ENCODE results near the gene ZFYVE19. TPM values are rescaled to one million over a fixed set of nuclear protein-coding genes. Genes with fewer than 3 reads are reported as not detected.

Gene ZFYVE19
- total RNA-seq, 4 donors from 2014 or later = 5.6 to 37.5 (median 15.2) TPM

DNA sequence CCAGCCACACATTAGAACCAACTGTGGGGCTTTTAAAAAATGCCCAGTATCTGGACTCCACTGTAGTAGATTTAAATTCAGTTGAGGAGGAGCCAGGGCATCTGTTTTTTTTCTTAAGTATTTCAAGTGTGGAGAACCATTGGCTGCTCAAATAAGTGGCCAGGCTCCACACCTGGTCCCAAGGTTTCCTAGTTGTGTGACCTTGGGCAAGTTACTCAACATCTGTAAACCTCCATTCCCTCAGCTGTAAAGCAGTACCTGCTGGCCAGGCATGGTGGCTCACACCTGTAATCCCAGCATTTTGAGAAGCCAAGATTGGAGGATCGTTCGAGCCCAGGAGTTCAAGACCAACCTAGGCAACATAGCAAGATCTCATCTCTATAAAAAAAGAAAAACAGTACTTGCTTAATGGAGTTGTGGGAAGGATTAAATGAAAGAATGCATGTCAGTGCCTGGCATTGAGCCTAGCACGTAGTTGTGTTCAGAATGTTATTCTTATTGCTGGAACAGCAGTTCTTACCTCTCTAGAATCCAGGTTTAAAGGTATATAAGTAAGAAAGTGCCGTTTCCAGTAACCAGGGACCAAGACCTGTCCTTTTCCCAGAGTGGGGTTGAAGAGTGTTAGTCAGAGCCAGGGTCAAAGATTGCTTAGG lies 19.7 kb downstream of the ZFYVE19 start:
- DNase-seq = no peak
- intact Hi-C loops (cut with DNase I; ENCODE audit: low total_unique reads) = no loop called here
- Histone ChIP-seq H3K36me3 (no peaks in the 10 kb centered on the region), H3K9me3 (no peaks in the 10 kb centered on the region), H3K27me3 (no peaks in the 10 kb centered on the region), H3K4me3 (no peak overlapping the region), H3K4me1 (no peaks in the 10 kb centered on the region), H3K27ac (no peak overlapping the region)
- no peak for TF ChIP-seq CTCF (IDR thresholded peaks at IDR 0.05)
- no peak for TF ChIP-seq POLR2A (IDR thresholded peaks at IDR 0.05)

DNA sequence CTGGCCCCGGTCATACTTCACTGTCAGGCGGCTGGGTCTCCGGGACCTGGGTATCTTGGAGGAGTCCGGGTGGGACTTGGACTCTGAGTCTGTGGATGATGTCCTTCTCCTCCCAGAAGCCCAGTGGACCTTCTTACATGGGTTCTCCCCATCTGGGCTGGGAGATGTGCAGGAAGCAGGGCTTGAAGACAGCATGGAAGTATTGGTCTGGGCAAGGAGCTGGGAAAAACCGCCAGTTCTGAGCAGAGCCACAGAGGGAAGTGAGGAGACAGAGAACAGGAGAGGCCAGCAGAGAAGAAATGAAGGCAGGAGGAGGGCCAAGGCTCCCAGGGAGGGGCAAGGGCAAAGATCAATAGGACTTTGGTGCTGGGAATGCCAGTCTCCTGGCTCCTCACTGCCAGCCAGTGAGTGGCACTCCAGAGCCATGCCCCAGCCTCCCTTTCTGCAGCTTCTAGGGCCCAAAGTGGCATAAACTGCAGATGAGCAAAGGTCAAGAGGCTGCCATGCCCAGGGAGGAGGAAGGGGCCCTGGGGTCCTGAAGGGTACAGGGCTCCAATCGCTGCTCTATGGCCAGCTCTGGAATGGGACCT lies 21.7 kb downstream of the ZFYVE19 start, which contains the start of gene PPP1R14D:
PPP1R14D (minus strand) TSS at position 262 of the 590 bp plus-strand sequence; CDS start at position 195, 67 bp downstream.
- no peak within 1 kb of the TSS for H3K4me3 ChIP-seq
- H3K4me1 ChIP-seq = no peaks in the 10 kb centered on the region
- H3K27ac ChIP-seq = no peak within 1 kb of the TSS
- intact Hi-C loops (cut with DNase I; ENCODE audit: low total_unique reads) = no loop called here
- DNase-seq = no peak
- H3K36me3 ChIP-seq = no peaks in the 10 kb centered on the region
- no peak for TF ChIP-seq CTCF (IDR thresholded peaks at IDR 0.05)
- no peak for TF ChIP-seq POLR2A (IDR thresholded peaks at IDR 0.05)
- H3K9me3 ChIP-seq = no peaks in the 10 kb centered on the region
- H3K27me3 ChIP-seq = no peaks in the 10 kb centered on the region

GRCh38 chr15:40829115-40829514 lies 22.2 kb downstream of the ZFYVE19 start:
- Histone ChIP-seq H3K36me3 (no peaks in the 10 kb centered on the region), H3K4me3 (no peak overlapping the region), H3K27me3 (no peaks in the 10 kb centered on the region), H3K4me1 (no peaks in the 10 kb centered on the region), H3K27ac (no peak overlapping the region), H3K9me3 (no peaks in the 10 kb centered on the region)
- TF ChIP-seq CTCF (IDR thresholded peaks at IDR 0.05) (no peak), POLR2A (IDR thresholded peaks at IDR 0.05) (no peak)
- DNase-seq = no peak
- intact Hi-C loops (cut with DNase I; ENCODE audit: low total_unique reads) = no loop called here

DNA sequence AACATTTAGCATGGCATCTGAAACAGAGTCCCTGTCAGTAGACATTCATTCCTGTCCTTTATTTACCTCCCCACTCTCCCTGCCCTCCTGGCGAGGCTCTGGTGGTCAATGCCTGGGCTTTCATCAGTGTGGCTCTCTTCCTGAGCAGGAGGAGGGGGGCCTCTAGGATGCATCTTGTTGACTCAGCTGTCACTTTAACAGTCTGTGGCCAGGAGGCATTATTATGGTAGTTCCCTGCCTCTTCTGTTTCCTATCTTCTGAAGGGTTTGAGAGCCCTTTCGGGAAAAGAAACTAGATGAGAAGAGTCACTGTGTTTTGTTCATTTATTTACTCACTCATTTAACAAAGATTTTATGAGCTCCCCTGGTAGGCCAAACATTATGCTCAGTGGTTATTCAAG lies 24.0 kb downstream of the ZFYVE19 start:
- no peak for DNase-seq
- Histone ChIP-seq H3K9me3 (no peaks in the 10 kb centered on the region), H3K27ac (no peak overlapping the region), H3K36me3 (no peaks in the 10 kb centered on the region), H3K4me3 (no peak overlapping the region), H3K4me1 (no peaks in the 10 kb centered on the region), H3K27me3 (no peaks in the 10 kb centered on the region)
- TF ChIP-seq POLR2A (IDR thresholded peaks at IDR 0.05) = no peak
- TF ChIP-seq CTCF (IDR thresholded peaks at IDR 0.05) = no peak
- intact Hi-C loops (cut with DNase I; ENCODE audit: low total_unique reads) = no loop called here

DNA sequence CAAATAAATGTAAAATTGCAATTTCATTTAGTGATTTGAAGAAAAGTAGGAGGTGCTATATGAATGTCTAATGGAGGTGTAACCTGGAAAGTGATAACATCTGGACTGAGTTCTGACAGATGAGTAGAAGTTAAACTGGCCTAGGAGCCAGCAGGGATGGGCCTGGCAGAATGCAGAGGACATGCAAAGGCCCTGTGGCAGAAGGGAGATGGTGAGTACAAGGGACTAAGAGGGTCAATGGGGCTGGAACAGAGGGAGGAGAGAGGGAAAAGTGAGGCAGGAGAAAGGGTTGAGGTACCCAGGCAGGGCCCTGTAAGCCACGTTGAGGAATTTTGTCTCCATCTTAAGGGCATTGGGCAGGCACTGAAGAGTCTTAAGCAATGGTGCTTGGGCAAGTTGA lies 25.0 kb downstream of the ZFYVE19 start:
- H3K27me3 ChIP-seq = no peaks in the 10 kb centered on the region
- TF ChIP-seq POLR2A (IDR thresholded peaks at IDR 0.05) (no peak), CTCF (IDR thresholded peaks at IDR 0.05) (no peak)
- no peaks in the 10 kb centered on the region for H3K36me3 ChIP-seq
- H3K4me1 ChIP-seq = no peaks in the 10 kb centered on the region
- DNase-seq = no peak
- no peak overlapping the region for H3K27ac ChIP-seq
- H3K4me3 ChIP-seq = no peak overlapping the region
- intact Hi-C loops (cut with DNase I; ENCODE audit: low total_unique reads) = no loop called here
- no peaks in the 10 kb centered on the region for H3K9me3 ChIP-seq
